Activated CD4-positive, alpha-beta T cell treated with anti-CD3 and anti-CD28 coated beads for 48 hours (primary cell): ENCODE results near the gene FAM117A.

Source experiments
- DNase-seq: peaks from one replicate; pipeline ENCODE4 v3.0.0-alpha.2; 2020

FAM117A gene

GRCh38 chr17:49707246-49707607, 56.7 kb downstream of the FAM117A start:
- peak; percentile 43 for DNase-seq

- DNase-seq, result no peak
These were observed 58.7 kb downstream of the FAM117A start for GRCh38 chr17:49705254-49705653.

- peak; percentile 24 for DNase-seq
These were observed 60.2 kb downstream of the FAM117A start for GRCh38 chr17:49703557-49704277.

- no peak for DNase-seq
These were observed 63.0 kb downstream of the FAM117A start for GRCh38 chr17:49700960-49701359.

GRCh38 chr17:49699966-49700575, 63.9 kb downstream of the FAM117A start:
- DNase-seq, result no peak

GRCh38 chr17:49698005-49698404, 65.9 kb downstream of the FAM117A start:
- DNase-seq, result no peak

GRCh38 chr17:49696233-49696761, 67.6 kb downstream of the FAM117A start:
- peak; percentile 81 for DNase-seq

GRCh38 chr17:49695698-49696232, 68.2 kb downstream of the FAM117A start:
- no peak for DNase-seq

GRCh38 chr17:49694847-49695697, 68.9 kb downstream of the FAM117A start:
- peak; percentile 84 for DNase-seq

GRCh38 chr17:49692751-49693150, 71.2 kb downstream of the FAM117A start:
- no peak for DNase-seq

- DNase-seq, result no peak
These were observed 72.2 kb downstream of the FAM117A start for GRCh38 chr17:49691677-49692191.

GRCh38 chr17:49691086-49691676, 72.8 kb downstream of the FAM117A start:
- DNase-seq, result no peak

GRCh38 chr17:49690256-49690655, 73.7 kb downstream of the FAM117A start:
- DNase-seq, result no peak

GRCh38 chr17:49688848-49689247, 75.1 kb downstream of the FAM117A start:
- DNase-seq, result no peak

- DNase-seq, result no peak
These were observed 75.9 kb downstream of the FAM117A start for GRCh38 chr17:49687878-49688491.

- no peak for DNase-seq
These were observed 82.6 kb downstream of the FAM117A start for GRCh38 chr17:49681106-49681979.

- no peak for DNase-seq
These were observed 83.6 kb downstream of the FAM117A start for GRCh38 chr17:49680314-49680713.

GRCh38 chr17:49677933-49678847, 85.7 kb downstream of the FAM117A start, which contains the start of gene SPOP:
Gene SPOP (minus strand): TSS chr17:49678097. CDS start chr17:49622810, 55,287 bp downstream.
- peak; percentile 99 for DNase-seq

GRCh38 chr17:49677134-49677932, 86.6 kb downstream of the FAM117A start:
- peak; percentile 98 for DNase-seq
